GM21360 (cell line): ENCODE measurements around the gene NDST1.

ENCODE experiments used
- ATAC-seq: cut with Tn5 transposase; IDR thresholded peaks from one replicate; pipeline ENCODE4 v1.9.1; 2021; ENCODE audit warnings: mild to moderate bottlenecking, moderate library complexity; ENCODE audit not compliant: unreplicated experiment

NDST1 gene

DNA sequence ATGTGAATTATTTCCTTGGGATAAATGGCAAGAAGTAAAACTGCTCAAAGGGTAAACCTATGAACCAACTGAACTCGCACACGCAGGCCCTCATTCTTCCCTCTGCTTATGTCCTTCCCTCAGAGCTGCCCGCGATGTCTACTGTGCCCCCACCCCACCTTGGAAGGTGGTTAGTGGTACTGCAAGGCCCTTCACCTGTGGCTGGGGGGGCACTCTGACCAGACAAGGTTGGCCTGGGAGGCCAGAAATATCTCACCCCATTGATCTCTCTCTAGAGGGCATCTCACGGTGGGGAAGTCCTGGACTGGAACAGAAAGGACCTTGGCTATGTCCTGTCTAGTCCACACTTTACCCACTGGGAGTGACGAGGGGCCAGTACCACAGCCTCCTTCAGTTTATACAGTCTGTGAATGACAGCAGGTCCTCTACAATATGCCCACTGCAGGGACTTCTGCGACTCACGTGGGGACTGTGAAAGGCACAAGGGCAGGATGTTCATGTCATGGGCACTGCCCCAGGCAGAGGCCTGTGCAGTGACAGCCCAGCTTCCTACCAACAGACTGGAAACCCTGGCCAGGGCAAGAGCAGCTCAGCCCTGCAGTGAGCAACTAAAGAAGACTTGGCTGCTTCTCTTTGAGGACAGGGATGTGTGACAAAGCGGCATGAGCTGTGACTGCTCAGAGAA, 75.8 kb downstream of the NDST1 start:
- ATAC-seq, result no peak

- no peak for ATAC-seq
Observed at GRCh38 chr5:150584556-150585335, 76.8 kb downstream of the NDST1 start.

DNA sequence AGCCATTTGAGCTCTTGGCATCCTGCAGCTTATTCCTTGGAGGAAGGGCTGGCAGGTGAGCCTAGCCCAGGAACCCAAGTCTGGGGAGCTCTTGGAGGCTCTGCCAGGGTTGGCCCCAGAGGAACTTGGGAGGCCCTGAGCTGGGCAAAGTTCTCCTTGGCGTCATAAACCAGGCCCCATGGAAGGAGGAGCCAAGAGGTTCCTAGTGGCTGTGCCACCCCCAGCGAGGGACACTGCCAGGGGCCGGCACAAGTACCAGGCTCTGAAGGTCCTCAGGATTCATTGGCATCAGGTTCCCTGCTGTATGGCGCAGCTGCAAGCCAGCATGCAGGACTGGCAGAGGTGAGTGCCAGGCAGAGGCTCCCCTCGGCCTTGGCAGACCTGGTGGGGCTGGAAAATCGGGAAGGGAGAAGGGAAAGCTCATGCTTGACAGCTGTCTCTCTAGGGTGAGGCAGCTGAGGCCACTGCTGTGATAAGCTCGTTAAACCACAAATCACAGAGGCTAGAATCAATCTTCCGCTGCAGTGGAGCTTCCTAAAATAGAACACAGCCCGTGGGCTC, 77.9 kb downstream of the NDST1 start:
- no peak for ATAC-seq

DNA sequence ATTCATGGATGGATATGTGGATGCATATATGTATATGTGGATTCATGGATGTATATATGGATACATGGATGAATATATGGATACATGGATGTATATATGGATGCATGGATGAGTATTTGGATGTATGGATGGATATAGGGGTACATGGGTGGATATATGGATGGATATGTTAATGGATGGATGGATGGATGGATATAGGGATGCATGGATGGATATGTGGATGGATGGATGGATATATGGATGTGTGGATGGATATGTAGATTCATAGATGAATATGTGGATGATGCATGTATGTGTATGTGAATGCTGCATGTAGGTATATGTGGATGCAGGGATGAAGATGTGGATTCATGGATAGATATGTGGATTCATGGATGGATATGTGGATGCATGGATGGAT, 79.1 kb downstream of the NDST1 start:
- no peak for ATAC-seq

- ATAC-seq, result no peak
Observed at GRCh38 chr5:150587856-150588595, 80.1 kb downstream of the NDST1 start.

DNA sequence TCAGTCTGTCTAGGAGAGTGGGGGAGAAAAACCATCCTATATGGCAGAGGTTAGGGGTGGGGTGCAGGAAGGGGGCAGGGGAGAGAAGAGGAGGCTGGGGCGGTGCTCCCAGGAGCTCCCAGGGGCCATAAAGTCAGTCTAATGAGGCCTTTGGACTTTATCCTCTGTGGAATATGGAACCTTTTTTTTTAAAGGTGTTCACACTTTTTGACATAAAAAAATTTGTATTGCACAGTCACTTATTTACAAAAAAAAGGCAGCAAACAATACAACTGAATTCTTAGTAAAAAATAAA, 80.6 kb downstream of the NDST1 start:
- no peak for ATAC-seq

- peak; percentile 66 for ATAC-seq
Observed at GRCh38 chr5:150589862-150590601, 82.1 kb downstream of the NDST1 start.

DNA sequence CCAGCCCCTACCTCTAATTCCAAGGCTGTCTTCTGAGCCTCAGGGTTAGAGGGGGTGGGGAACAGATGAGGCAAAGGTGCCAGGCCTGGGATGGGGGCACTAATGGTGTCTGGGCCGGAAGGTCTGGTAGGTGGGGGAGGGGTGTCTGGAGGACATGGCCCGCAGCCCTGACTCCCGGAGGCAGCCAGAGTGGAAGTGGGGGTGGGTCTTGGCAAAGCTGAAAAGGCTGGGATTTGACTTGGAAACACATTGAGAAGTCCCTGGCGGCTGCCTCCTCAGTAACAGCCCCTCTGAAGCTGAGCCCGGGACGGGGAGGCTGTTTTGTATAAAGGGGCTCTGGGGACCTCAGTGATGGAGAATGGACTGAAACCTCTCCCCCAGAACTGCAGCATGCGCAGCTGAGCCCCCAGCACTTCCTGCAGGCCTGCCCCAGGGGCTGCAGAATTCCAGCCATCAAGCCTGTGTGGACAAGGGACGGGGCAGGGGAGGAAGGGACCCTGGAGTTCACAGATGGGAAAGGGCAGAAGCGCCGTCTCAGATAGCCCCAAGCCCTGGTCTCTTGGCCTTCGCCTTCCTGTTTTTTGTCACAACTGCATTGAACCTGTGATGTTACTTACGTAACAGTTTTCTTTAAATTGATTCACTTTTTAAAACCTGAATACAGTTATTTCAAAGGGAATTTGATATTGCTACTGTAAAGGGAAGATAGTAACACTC, 83.2 kb downstream of the NDST1 start:
- ATAC-seq, result no peak

DNA sequence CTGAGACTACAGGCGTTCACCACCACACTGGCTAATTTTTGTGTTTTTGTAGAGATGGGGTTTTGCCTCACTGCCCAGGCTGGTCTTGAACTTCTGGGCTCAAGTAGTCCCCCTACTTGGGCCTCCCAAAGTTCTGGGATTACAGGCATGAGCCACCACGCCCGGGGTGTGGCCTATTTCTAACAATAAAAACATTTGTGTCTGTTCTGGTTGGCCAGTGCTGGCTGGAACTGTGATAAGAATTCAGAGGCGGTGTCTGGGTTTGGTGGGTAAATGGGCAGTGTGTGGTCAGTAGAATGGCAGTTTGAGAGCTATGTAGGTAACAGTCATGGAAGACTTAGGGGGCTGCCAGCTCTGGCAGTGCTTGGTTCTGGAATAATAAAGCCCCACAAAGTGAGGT, 85.7 kb downstream of the NDST1 start:
- no peak for ATAC-seq

GRCh38 chr5:150593996-150594395, 86.1 kb downstream of the NDST1 start:
- no peak for ATAC-seq

DNA sequence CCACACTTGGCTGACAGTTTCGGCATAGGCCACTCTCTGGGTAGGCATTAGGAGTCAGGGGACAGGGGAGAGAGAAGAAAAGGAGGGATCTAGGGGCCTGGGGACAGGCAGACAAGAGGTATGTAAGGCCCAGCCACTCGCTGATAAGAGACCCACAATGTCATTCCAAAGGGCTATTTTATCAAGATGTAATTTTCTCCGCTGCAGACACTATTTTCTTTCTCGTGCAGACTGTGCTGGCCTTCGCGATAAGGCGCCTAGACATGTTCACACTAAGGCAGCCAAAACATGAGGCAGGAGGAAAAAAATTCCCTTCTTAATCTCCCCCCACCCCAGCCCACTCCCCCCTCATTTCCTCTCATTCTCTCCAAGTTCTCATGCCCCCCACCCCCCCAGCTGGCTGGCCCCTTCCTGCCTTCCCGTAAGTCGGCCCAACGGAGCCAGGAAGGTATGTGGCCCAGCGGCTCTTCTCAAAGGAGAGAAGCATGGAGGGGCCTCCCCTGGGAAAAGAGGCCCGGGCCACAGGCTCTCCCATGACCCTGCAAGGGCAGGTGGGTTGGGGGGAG, 87.6 kb downstream of the NDST1 start:
- no peak for ATAC-seq

DNA sequence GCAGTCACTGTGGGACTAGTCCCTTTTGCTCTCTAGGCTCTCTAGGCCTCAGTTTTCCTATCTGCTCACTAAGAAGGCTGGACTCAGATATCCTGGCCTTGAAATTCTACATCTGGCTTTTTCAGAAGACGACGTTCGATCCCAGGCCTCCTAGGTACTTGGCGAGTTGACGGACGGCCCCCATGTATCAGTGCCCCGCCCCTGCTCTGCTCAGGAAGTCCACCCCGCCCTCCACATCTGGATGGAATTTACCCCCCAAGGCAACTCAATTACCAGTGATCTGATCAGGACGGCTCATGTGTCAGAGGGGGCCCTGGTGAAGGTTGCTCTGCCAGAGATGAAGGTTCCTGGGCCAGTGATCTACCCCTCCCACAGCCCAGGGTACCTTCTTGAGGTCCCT, 88.4 kb downstream of the NDST1 start:
- no peak for ATAC-seq

DNA sequence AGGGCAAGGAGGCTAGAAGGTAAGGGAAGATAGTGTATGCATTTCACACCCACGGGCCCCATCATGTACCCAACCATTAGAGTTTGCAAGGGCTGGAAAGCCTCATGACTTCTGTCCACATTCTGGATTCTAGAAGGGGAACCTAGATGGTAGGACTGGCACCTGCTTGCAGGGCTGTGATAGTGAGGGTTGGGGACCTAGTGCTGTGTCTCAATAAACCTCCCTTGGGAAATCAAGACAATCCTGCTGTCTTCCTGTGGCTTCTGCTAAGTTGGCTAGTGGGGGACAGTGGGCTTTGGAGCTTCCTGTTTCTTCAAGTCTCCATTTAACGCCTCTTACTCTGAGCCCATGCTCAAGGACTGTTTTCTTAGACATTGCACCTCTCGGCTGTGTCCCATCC, 88.9 kb downstream of the NDST1 start:
- no peak for ATAC-seq

DNA sequence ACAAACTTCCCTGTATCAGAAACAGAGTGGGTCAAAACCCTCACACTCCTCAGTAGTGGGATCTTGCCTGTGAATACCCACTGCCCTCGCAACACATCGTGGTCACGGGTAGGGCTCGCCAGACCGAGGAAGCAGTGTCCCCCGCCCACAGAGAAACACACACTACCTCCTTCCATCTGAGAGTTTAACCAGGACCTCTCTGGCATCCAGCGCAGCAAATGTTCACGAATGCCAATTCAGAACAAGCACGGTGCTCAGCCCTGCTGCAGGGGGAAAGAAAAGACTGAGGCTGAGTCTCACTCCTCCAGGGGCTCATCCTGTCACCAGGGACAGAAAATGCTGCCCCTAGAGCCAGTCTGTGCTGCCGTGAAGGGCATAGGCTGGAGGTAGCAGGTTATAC, 90.1 kb downstream of the NDST1 start:
- ATAC-seq, result no peak

- ATAC-seq, result no peak
Observed at GRCh38 chr5:150598821-150599273, 90.9 kb downstream of the NDST1 start.

DNA sequence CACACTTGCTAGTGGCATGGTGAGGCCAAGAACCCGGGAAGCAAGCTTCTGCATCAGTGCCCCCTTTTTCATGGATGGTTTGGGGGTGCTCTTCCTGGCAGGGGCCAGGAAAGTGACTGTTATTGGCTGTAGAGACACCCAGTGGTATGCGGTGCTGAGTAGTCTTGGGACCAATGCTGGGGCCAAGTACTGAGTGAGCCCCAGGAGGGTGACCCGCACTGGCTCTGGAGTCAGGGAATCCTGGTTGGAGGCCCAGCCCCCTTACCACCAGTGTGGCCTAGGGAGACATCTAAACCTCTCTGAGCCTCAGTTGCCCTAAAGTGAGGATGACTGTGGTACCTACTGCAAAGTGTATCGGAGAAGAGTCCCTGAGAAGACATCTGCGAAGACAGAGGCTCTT, 91.3 kb downstream of the NDST1 start:
- no peak for ATAC-seq

GRCh38 chr5:150599917-150600511, 92.1 kb downstream of the NDST1 start:
- no peak for ATAC-seq

GRCh38 chr5:150600616-150601490, 92.9 kb downstream of the NDST1 start:
- ATAC-seq, result no peak
